Endothelial cell of umbilical vein (primary cell): ENCODE data around the gene CEP164. TPM values are rescaled to one million over a fixed set of nuclear protein-coding genes. Genes with fewer than 3 reads are reported as not detected.

Experiments used
- BruUV-seq: library from RNA; stranded (reverse); fragments of 400-500 nt; replicated peaks from 2 replicates; lab custom pipeline; 2021; lab: Mats Ljungman, UMichigan
- CTCF ChIA-PET: fragments of 300-600, 350-600 bp; sonication (Branson Sonifier 250); formaldehyde crosslinking; loops from one replicate; lab custom pipeline; 2021; ENCODE audit warnings: antibody characterized with exemption, inconsistent platforms; lab: Charles Lee
- POLR2A ChIA-PET: fragments of 300-600, 350-600 bp; sonication (Branson Sonifier 250); formaldehyde crosslinking; loops from one replicate; lab custom pipeline; 2021; ENCODE audit warnings: antibody characterized with exemption, inconsistent platforms; lab: Charles Lee
- DNase-seq: peaks from one replicate; pipeline ENCODE4 v3.0.0-alpha.2; 2011; ENCODE audit warnings: low read depth, low spot score
- FAIRE-seq: peaks from 2 replicates; lab custom pipeline; 2011; peaks lifted over from hg19 to GRCh38; lab: Jason Lieb, UNC
- H2AFZ ChIP-seq: 2 replicates; pipeline ENCODE4 v1.6.0; 2012; ENCODE audit warnings: low read depth, low read length, control low read depth, inconsistent platforms
- H3K27ac ChIP-seq: 2 replicates; pipeline ENCODE4 v1.5.1; 2011; ENCODE audit warnings: low read depth, mild to moderate bottlenecking, control low read depth, low read length, moderate library complexity; ENCODE audit not compliant: insufficient read depth
- H3K27me3 ChIP-seq, 2 experiments: 2 replicates each; pipeline versions ENCODE4 v1.6.0 to v1.6.1; 2011; ENCODE audit warnings: low read length in 2 of 2, mixed read lengths in 1 of 2; ENCODE audit not compliant: control insufficient read depth in 2 of 2, insufficient read depth in 2 of 2
- H3K36me3 ChIP-seq, 2 experiments: 2 replicates in 1 of 2; 3 replicates in 1 of 2; pipeline ENCODE4 v1.5.1; 2011; ENCODE audit warnings: low read length in 2 of 2, mild to moderate bottlenecking in 1 of 2, moderate library complexity in 1 of 2; ENCODE audit not compliant: control insufficient read depth in 2 of 2, insufficient read depth in 2 of 2; ENCODE audit errors: extremely low read depth in 1 of 2
- H3K4me1 ChIP-seq: 3 replicates; pipeline ENCODE4 v1.5.1; 2011; ENCODE audit warnings: mild to moderate bottlenecking, low read length; ENCODE audit not compliant: control insufficient read depth, insufficient read depth; ENCODE audit errors: extremely low read depth
- H3K4me2 ChIP-seq: 2 replicates; pipeline ENCODE4 v1.6.1; 2011; ENCODE audit warnings: low read length, control low read depth, mixed read lengths; ENCODE audit not compliant: insufficient read depth
- H3K4me3 ChIP-seq, 3 experiments: fragments of 200-600 bp in 1 of 3; sonication (generic), shearing (Covaris generic) in 1 of 3; replicated peaks in 1 of 3; 2 replicates each; pipeline ENCODE4 v1.5.1; 2011 to 2016; ENCODE audit warnings: control low read depth in 3 of 3, low read length in 3 of 3, mild to moderate bottlenecking in 2 of 3, inconsistent platforms in 1 of 3, low read depth in 1 of 3, moderate library complexity in 1 of 3; ENCODE audit not compliant: insufficient read depth in 1 of 3
- H3K79me2 ChIP-seq: 2 replicates; pipeline ENCODE4 v1.6.0; 2012; ENCODE audit warnings: low read length, inconsistent platforms; ENCODE audit not compliant: control insufficient read depth, insufficient read depth
- H3K9ac ChIP-seq: replicated peaks from 2 replicates; pipeline ENCODE3; 2011; ENCODE audit warnings: low read length, control low read depth; ENCODE audit not compliant: insufficient read depth; ENCODE audit errors: extremely low read depth
- H3K9me1 ChIP-seq: replicated peaks from 3 replicates; pipeline ENCODE4 v1.6.0; 2011; ENCODE audit warnings: mild to moderate bottlenecking, low read length; ENCODE audit not compliant: control insufficient read depth, insufficient read depth; ENCODE audit errors: extremely low read depth
- H3K9me3 ChIP-seq: replicated peaks from 2 replicates; pipeline ENCODE4 v1.5.1; 2012; ENCODE audit warnings: low read length, inconsistent platforms; ENCODE audit not compliant: control insufficient read depth, insufficient read depth
- H4K20me1 ChIP-seq: replicated peaks from 2 replicates; pipeline ENCODE3; 2011; ENCODE audit warnings: mild to moderate bottlenecking, low read length; ENCODE audit not compliant: control insufficient read depth, insufficient read depth; ENCODE audit errors: extremely low read depth
- CTCF ChIP-seq, 2 donors: IDR thresholded peaks; 1 replicate in 1 of 2; 2 replicates in 1 of 2; pipeline ENCODE4 v1.5.1; 2011; ENCODE audit warnings: low read length in 2 of 2, mild to moderate bottlenecking in 2 of 2, moderate library complexity in 2 of 2, control low read depth in 1 of 2, inconsistent platforms in 1 of 2, low read depth in 1 of 2; ENCODE audit not compliant: insufficient read depth in 1 of 2; ENCODE audit errors: extremely low read depth in 1 of 2
- MYC ChIP-seq: IDR thresholded peaks from one replicate; pipeline ENCODE4 v1.6.1; 2011; ENCODE audit warnings: mild to moderate bottlenecking, low read depth, low read length
- POLR2A ChIP-seq: IDR thresholded peaks from 2 replicates; pipeline ENCODE4 v1.6.1; 2012; ENCODE audit warnings: low read depth, mild to moderate bottlenecking, control low read depth, low read length
- POLR2AphosphoS5 ChIP-seq: IDR thresholded peaks from 2 replicates; pipeline ENCODE4 v1.6.1; 2012; ENCODE audit warnings: low read depth, mild to moderate bottlenecking, control low read depth, low read length, moderate library complexity; ENCODE audit not compliant: insufficient read depth
- dilution Hi-C: fragments of 300-500 bp; cut with MboI; formaldehyde crosslinking; loops from one replicate; pipeline ENCODE4 v1.15.0; 2019; ENCODE audit warnings: low sequenced_read_pairs; ENCODE audit not compliant: extremely low pct_ligation_motif_present
- intact Hi-C: fragments of 100-400 bp; cut with micrococcal nuclease; formaldehyde crosslinking; loops from one replicate; pipeline ENCODE4 v1.10.0; 2022
- polyA plus RNA-seq, 4 experiments: library from polyadenylated mRNA; depleted of rRNA in 3 of 4; stranded (reverse) in 3 of 4; unstranded in 1 of 4; fragments of >200 nt; gene quantifications; 2 replicates each; pipeline versions ENCODE4 v1.2.1 to v1.2.3, GENCODE V29; 2011 to 2012; ENCODE audit warnings: missing spikeins in 1 of 4
- total RNA-seq: library from RNA; stranded (reverse); gene quantifications from 2 replicates; pipeline ENCODE4 v1.2.3, GENCODE V29; 2021

Gene CEP164
- total and polyA plus RNA-seq, 2 donors (not counting 3 experiments of a cell fraction or from before 2014, with no cell fraction given), result 22.7 to 48.4 TPM

- H3K4me1 ChIP-seq, result peaks cover 14% of the 10 kb centered on the region
- peak; percentile 82 for DNase-seq
- peak within 1 kb of the TSS; percentile 34 for H3K27ac ChIP-seq
- H3K27me3 ChIP-seq, result no peaks in the 10 kb centered on the region
- no peaks in the 10 kb centered on the region for H3K9me1 ChIP-seq
- ChIA-PET POLR2A (interaction anchor here (0.6 kb wide), 2 partner anchors 64 to 961 kb away, joined by 3 to 5 read pairs; no protein-coding TSS in a partner anchor), CTCF (interaction anchor here (0.6 to 1.5 kb wide), 10 partner anchors 11 to 84 kb away, joined by 3 to 4 read pairs (median 4); partner anchors contain the start of genes CEP164 and RNF214)
- peak within 1 kb of the TSS; percentile 64 for H3K9ac ChIP-seq
- peak in 1 of 2 donors; percentile 29 for TF ChIP-seq CTCF (IDR thresholded peaks at IDR 0.05; ENCODE audit: extremely low read depth in 1 of 2, insufficient read depth in 1 of 2, low read depth in 1 of 2, low read length in 2 of 2)
- TF ChIP-seq POLR2AphosphoS5, result peak; percentile 55
- peak; percentile 47 for TF ChIP-seq POLR2A
- no peak for TF ChIP-seq MYC
- no peaks in the 10 kb centered on the region for H3K9me3 ChIP-seq
- peak within 1 kb of the TSS; percentile 85 for H3K4me2 ChIP-seq
- FAIRE-seq, result peak; percentile 94
- dilution Hi-C loops, result no loop called here
- peak within 1 kb of the TSS; percentile 3 to 68 (median 41) for H3K4me3 ChIP-seq
- no peaks in the 10 kb centered on the region for H4K20me1 ChIP-seq
- no peaks in the 10 kb centered on the region for H3K36me3 ChIP-seq
- intact Hi-C loops, result loop anchor here (1.0 to 5.0 kb wide), 4 partner anchors 12 to 139 kb away; partner anchors contain the start of genes PCSK7, RNF214 and SIDT2
- BruUV-seq, result no TSS peak
- peaks cover 11% of the 10 kb centered on the region for H3K79me2 ChIP-seq
- peak within 1 kb of the TSS; percentile 77 for H2AFZ ChIP-seq
Measured at GRCh38 chr11:117316197-117316961, 11.3 kb upstream of the CEP164 start, which contains the start of gene BACE1. Gene BACE1, minus strand, starts transcription at chr11:117316256. Its CDS starts 461 bp downstream, at chr11:117315795.
